Measurements from ENCODE around the gene SLC22A25.

The SLC22A25 gene

GRCh38 chr11:63242089-63242781, 1.2 kb downstream of the SLC22A25 start:
- TF ChIP-seq GATA3 (IDR thresholded peaks at IDR 0.05; ENCODE audit: low read depth, low read length) = no peak
- TF ChIP-seq GATA2 (IDR thresholded peaks at IDR 0.05; ENCODE audit: low read depth, low read length) = no peak

GRCh38 chr11:63240791-63241379, 2.5 kb downstream of the SLC22A25 start:
- TF ChIP-seq GATA3 (IDR thresholded peaks at IDR 0.05; ENCODE audit: low read depth, low read length) (no peak), GATA2 (IDR thresholded peaks at IDR 0.05; ENCODE audit: low read depth, low read length) (no peak)

GRCh38 chr11:63240098-63240497, 3.3 kb downstream of the SLC22A25 start:
- TF ChIP-seq GATA2 (IDR thresholded peaks at IDR 0.05; ENCODE audit: low read depth, low read length) (no peak), GATA3 (IDR thresholded peaks at IDR 0.05; ENCODE audit: low read depth, low read length) (no peak)

GRCh38 chr11:63239254-63239653, 4.1 kb downstream of the SLC22A25 start:
- TF ChIP-seq GATA3 (IDR thresholded peaks at IDR 0.05; ENCODE audit: low read depth, low read length) = no peak
- no peak for TF ChIP-seq GATA2 (IDR thresholded peaks at IDR 0.05; ENCODE audit: low read depth, low read length)

GRCh38 chr11:63237413-63237812, 6.0 kb downstream of the SLC22A25 start:
- TF ChIP-seq GATA2 (IDR thresholded peaks at IDR 0.05; ENCODE audit: low read depth, low read length) (no peak), GATA3 (IDR thresholded peaks at IDR 0.05; ENCODE audit: low read depth, low read length) (no peak)

GRCh38 chr11:63229815-63230214, 13.6 kb downstream of the SLC22A25 start:
- no peak for TF ChIP-seq GATA2 (IDR thresholded peaks at IDR 0.05; ENCODE audit: low read depth, low read length)
- no peak for TF ChIP-seq GATA3 (IDR thresholded peaks at IDR 0.05; ENCODE audit: low read depth, low read length)

GRCh38 chr11:63227521-63228107, 15.8 kb downstream of the SLC22A25 start:
- TF ChIP-seq GATA3 (IDR thresholded peaks at IDR 0.05; ENCODE audit: low read depth, low read length) = no peak
- no peak for TF ChIP-seq GATA2 (IDR thresholded peaks at IDR 0.05; ENCODE audit: low read depth, low read length)

- TF ChIP-seq GATA3 (IDR thresholded peaks at IDR 0.05; ENCODE audit: low read depth, low read length) (no peak), GATA2 (IDR thresholded peaks at IDR 0.05; ENCODE audit: low read depth, low read length) (no peak)
Measured at GRCh38 chr11:63226488-63227114, 16.8 kb downstream of the SLC22A25 start.

GRCh38 chr11:63214093-63214492, 29.3 kb downstream of the SLC22A25 start:
- TF ChIP-seq GATA3 (IDR thresholded peaks at IDR 0.05; ENCODE audit: low read depth, low read length) (no peak), GATA2 (IDR thresholded peaks at IDR 0.05; ENCODE audit: low read depth, low read length) (no peak)

GRCh38 chr11:63212742-63213141, 30.7 kb downstream of the SLC22A25 start:
- TF ChIP-seq GATA2 (IDR thresholded peaks at IDR 0.05; ENCODE audit: low read depth, low read length) (no peak), GATA3 (IDR thresholded peaks at IDR 0.05; ENCODE audit: low read depth, low read length) (no peak)

GRCh38 chr11:63210111-63210510, 33.3 kb downstream of the SLC22A25 start:
- TF ChIP-seq GATA3 (IDR thresholded peaks at IDR 0.05; ENCODE audit: low read depth, low read length) (no peak), GATA2 (IDR thresholded peaks at IDR 0.05; ENCODE audit: low read depth, low read length) (no peak)

Measured in SH-SY5Y (cell line).